Activated T-cell treated with anti-CD3 and anti-CD28 coated beads, Interleukin-2, amount 50 U/mL, for 24 hours (primary cell): Measurements from ENCODE around the gene RAC3.
A peak's percentile ranks its signal among the peaks of the same experiment; 100 is the strongest.

Experiments
- DNase-seq: peaks from one replicate; pipeline ENCODE4 v3.0.0-alpha.2; 2020
- H3K27ac Mint-ChIP-seq: 2 replicates; pipeline ENCODE4 v1.8.0; 2020; ENCODE audit warnings: mild to moderate bottlenecking, mixed read lengths
- H3K27me3 Mint-ChIP-seq: 2 replicates; pipeline ENCODE4 v1.8.0; 2020; ENCODE audit warnings: mixed read lengths
- H3K36me3 Mint-ChIP-seq: 2 replicates; pipeline ENCODE4 v1.8.0; 2020; ENCODE audit warnings: low read depth, mixed read lengths
- H3K4me1 Mint-ChIP-seq: 2 replicates; pipeline ENCODE4 v1.8.0; 2020; ENCODE audit warnings: low read depth, mixed read lengths
- H3K4me3 Mint-ChIP-seq: 2 replicates; pipeline ENCODE4 v1.8.0; 2020; ENCODE audit warnings: mild to moderate bottlenecking, moderate library complexity, mixed read lengths
- H3K9me3 Mint-ChIP-seq: 2 replicates; pipeline ENCODE4 v1.8.0; 2020; ENCODE audit warnings: mixed read lengths

The RAC3 gene

GRCh38 chr17:82022310-82022980 lies 9.0 kb upstream of the RAC3 start, which contains the start of gene CENPX:
Gene CENPX (minus strand): TSS chr17:82022878. CDS start chr17:82022861, 17 bp downstream.
- no peaks in the 10 kb centered on the region for H3K9me3 Mint-ChIP-seq
- H3K27me3 Mint-ChIP-seq, result no peaks in the 10 kb centered on the region
- peaks cover 25% of the 10 kb centered on the region for H3K4me1 Mint-ChIP-seq
- H3K36me3 Mint-ChIP-seq, result peaks cover 48% of the 10 kb centered on the region
- peak within 1 kb of the TSS; percentile 87 for H3K27ac Mint-ChIP-seq
- peak within 1 kb of the TSS; percentile 90 for H3K4me3 Mint-ChIP-seq
- DNase-seq, result no peak

- Mint-ChIP-seq H3K4me1 (peaks cover 25% of the 10 kb centered on the region), H3K27me3 (no peaks in the 10 kb centered on the region), H3K9me3 (no peaks in the 10 kb centered on the region), H3K4me3 (peak within 1 kb of the TSS; percentile 90), H3K36me3 (peaks cover 49% of the 10 kb centered on the region), H3K27ac (peak within 1 kb of the TSS; percentile 87)
- DNase-seq, result peak; percentile 99
Observed at GRCh38 chr17:82022981-82023446, 8.5 kb upstream of the RAC3 start, which contains the start of gene LRRC45. Gene LRRC45 (plus strand): TSS chr17:82023305. CDS start chr17:82023644, 339 bp downstream.

- H3K27me3 Mint-ChIP-seq, result no peaks in the 10 kb centered on the region
Observed at GRCh38 chr17:82023447-82024241, 7.8 kb upstream of the RAC3 start.

GRCh38 chr17:82024859-82025258 lies 6.6 kb upstream of the RAC3 start:
- H3K27me3 Mint-ChIP-seq, result no peaks in the 10 kb centered on the region
- no peak overlapping the region for H3K27ac Mint-ChIP-seq
- no peak for DNase-seq
- H3K4me3 Mint-ChIP-seq, result peak overlapping the region; percentile 83
- peaks cover 29% of the 10 kb centered on the region for H3K4me1 Mint-ChIP-seq
- no peaks in the 10 kb centered on the region for H3K9me3 Mint-ChIP-seq
- peaks cover 52% of the 10 kb centered on the region for H3K36me3 Mint-ChIP-seq

More at GRCh38 chr17:82023447-82024241, 7.8 kb upstream of the RAC3 start:
- Mint-ChIP-seq H3K4me1 (peaks cover 25% of the 10 kb centered on the region), H3K27ac (peak overlapping the region; percentile 40), H3K4me3 (peak overlapping the region; percentile 83), H3K36me3 (peaks cover 47% of the 10 kb centered on the region), H3K9me3 (no peaks in the 10 kb centered on the region)
- peak; percentile 66 for DNase-seq

- DNase-seq, result no peak
- peaks cover 29% of the 10 kb centered on the region for H3K4me1 Mint-ChIP-seq
- H3K27ac Mint-ChIP-seq, result no peak overlapping the region
- H3K27me3 Mint-ChIP-seq, result no peaks in the 10 kb centered on the region
- H3K36me3 Mint-ChIP-seq, result peaks cover 48% of the 10 kb centered on the region
- no peaks in the 10 kb centered on the region for H3K9me3 Mint-ChIP-seq
- no peak overlapping the region for H3K4me3 Mint-ChIP-seq
Observed at GRCh38 chr17:82025401-82026107, 5.9 kb upstream of the RAC3 start.

- H3K27me3 Mint-ChIP-seq, result no peaks in the 10 kb centered on the region
- no peak overlapping the region for H3K27ac Mint-ChIP-seq
- peaks cover 36% of the 10 kb centered on the region for H3K36me3 Mint-ChIP-seq
- H3K9me3 Mint-ChIP-seq, result no peaks in the 10 kb centered on the region
- H3K4me3 Mint-ChIP-seq, result no peak overlapping the region
- DNase-seq, result no peak
- H3K4me1 Mint-ChIP-seq, result peaks cover 18% of the 10 kb centered on the region
Observed at GRCh38 chr17:82028246-82028645, 3.2 kb upstream of the RAC3 start.

- no peak for DNase-seq
- Mint-ChIP-seq H3K4me1 (peaks cover 15% of the 10 kb centered on the region), H3K9me3 (no peaks in the 10 kb centered on the region), H3K36me3 (peaks cover 33% of the 10 kb centered on the region), H3K27ac (no peak overlapping the region), H3K4me3 (no peak overlapping the region), H3K27me3 (no peaks in the 10 kb centered on the region)
Observed at GRCh38 chr17:82028966-82029365, 2.5 kb upstream of the RAC3 start.

- Mint-ChIP-seq H3K27me3 (no peaks in the 10 kb centered on the region), H3K9me3 (no peaks in the 10 kb centered on the region), H3K4me3 (no peak overlapping the region), H3K4me1 (peaks cover 11% of the 10 kb centered on the region), H3K27ac (peak overlapping the region; percentile 16), H3K36me3 (peaks cover 34% of the 10 kb centered on the region)
- DNase-seq, result no peak
Observed at GRCh38 chr17:82029391-82029790, 2.1 kb upstream of the RAC3 start.

GRCh38 chr17:82029990-82030469 lies 1.4 kb upstream of the RAC3 start:
- H3K27ac Mint-ChIP-seq, result no peak overlapping the region

GRCh38 chr17:82030470-82031302 lies 792 bp upstream of the RAC3 start:
- peaks cover 18% of the 10 kb centered on the region for H3K4me1 Mint-ChIP-seq
- no peaks in the 10 kb centered on the region for H3K27me3 Mint-ChIP-seq
- DNase-seq, result peak; percentile 87
- H3K27ac Mint-ChIP-seq, result peak overlapping the region; percentile 74
- H3K4me3 Mint-ChIP-seq, result peak overlapping the region; percentile 74
- no peaks in the 10 kb centered on the region for H3K9me3 Mint-ChIP-seq
- H3K36me3 Mint-ChIP-seq, result peaks cover 42% of the 10 kb centered on the region

More at GRCh38 chr17:82029990-82030469, 1.4 kb upstream of the RAC3 start:
- Mint-ChIP-seq H3K27me3 (no peaks in the 10 kb centered on the region), H3K9me3 (no peaks in the 10 kb centered on the region), H3K4me1 (peaks cover 11% of the 10 kb centered on the region), H3K4me3 (no peak overlapping the region), H3K36me3 (peaks cover 38% of the 10 kb centered on the region)
- no peak for DNase-seq

- Mint-ChIP-seq H3K36me3 (peaks cover 41% of the 10 kb centered on the region), H3K9me3 (no peaks in the 10 kb centered on the region), H3K4me1 (peaks cover 26% of the 10 kb centered on the region), H3K27ac (no peak overlapping the region), H3K27me3 (no peaks in the 10 kb centered on the region), H3K4me3 (peak overlapping the region; percentile 68)
- DNase-seq, result peak; percentile 66
Observed at GRCh38 chr17:82031885-82032627, 578 bp downstream of the RAC3 start.

- no peaks in the 10 kb centered on the region for H3K27me3 Mint-ChIP-seq
- H3K9me3 Mint-ChIP-seq, result no peaks in the 10 kb centered on the region
- no peak overlapping the region for H3K27ac Mint-ChIP-seq
- DNase-seq, result no peak
- peaks cover 31% of the 10 kb centered on the region for H3K36me3 Mint-ChIP-seq
- peaks cover 33% of the 10 kb centered on the region for H3K4me1 Mint-ChIP-seq
- no peak overlapping the region for H3K4me3 Mint-ChIP-seq
Observed at GRCh38 chr17:82033359-82034085, 2.0 kb downstream of the RAC3 start.
